Measurements from ENCODE around the gene POU6F2. TPM values are rescaled to one million over a fixed set of nuclear protein-coding genes. Genes with fewer than 3 reads are reported as not detected.

POU6F2 gene
- total and polyA plus RNA-seq, 5 donors from 2014 or later = not detected

DNA sequence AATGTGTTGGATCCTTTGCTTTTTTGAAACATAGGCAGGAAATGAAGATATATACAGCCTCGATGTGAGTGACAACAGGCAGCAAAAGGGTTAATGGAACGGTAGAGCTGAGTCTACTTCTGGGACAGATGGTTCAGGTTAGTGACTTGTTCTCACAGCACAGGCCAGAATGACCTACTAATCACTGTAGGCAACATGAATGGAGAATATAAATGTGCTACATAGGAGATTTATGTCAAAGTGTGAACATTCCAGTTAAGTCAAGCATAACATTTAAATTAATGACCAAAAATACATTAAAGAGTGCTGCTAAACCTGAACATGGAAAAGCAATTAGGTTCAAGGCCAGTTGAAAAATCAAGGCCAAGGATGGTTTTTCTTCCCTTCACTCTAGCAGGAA is 235.2 kb downstream of the POU6F2 start:
- Histone ChIP-seq H3K4me3 (ENCODE audit: low read depth, low read length) (no peak overlapping the region), H3K9me3 (ENCODE audit: control insufficient read depth in 2 of 2, low read length in 2 of 2) (no peaks in the 10 kb centered on the region), H3K4me1 (ENCODE audit: control insufficient read depth, insufficient read depth, low read length, poor library complexity, severe bottlenecking) (no peaks in the 10 kb centered on the region), H3K27ac (ENCODE audit: insufficient read depth, low read length, poor library complexity, severe bottlenecking) (no peak overlapping the region), H3K27me3 (ENCODE audit: control insufficient read depth, insufficient read depth, low read length) (no peaks in the 10 kb centered on the region), H3K36me3 (ENCODE audit: control insufficient read depth, insufficient read depth, low read length) (no peaks in the 10 kb centered on the region)
- peaks cover 0 to 6% (median 2%) of the 10 kb centered on the region in 7 donors for H3K9me3 Mint-ChIP-seq
- no peak overlapping the region for H3K4me3 Mint-ChIP-seq
- H3K4me1 Mint-ChIP-seq = no peaks in the 10 kb centered on the region
- DNase-seq (no peak), ATAC-seq (ENCODE audit: low read depth in 2 of 2) (no peak)
- no peaks in the 10 kb centered on the region for H3K27me3 Mint-ChIP-seq
- no peaks in the 10 kb centered on the region for H3K36me3 Mint-ChIP-seq
- no peak overlapping the region for H3K27ac Mint-ChIP-seq

DNA sequence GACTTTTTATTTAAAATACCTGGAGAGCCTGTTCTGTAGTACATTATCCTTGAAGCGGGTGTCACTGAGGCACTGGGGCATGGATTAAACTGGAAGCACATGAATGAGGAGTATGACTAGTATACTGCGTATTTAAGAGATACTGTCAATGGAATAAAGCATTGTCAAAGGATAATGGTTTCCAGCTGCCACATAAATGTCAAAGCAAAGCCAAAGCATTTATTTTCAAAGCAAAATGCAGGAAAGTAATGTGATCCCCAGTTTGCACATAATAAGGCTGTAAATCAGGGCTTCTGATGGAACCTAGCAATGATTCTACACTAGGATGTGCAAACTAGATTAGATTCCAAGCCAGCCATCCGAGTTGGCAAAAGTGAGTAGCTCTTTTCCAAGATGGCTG is 240.1 kb downstream of the POU6F2 start:
- no peak overlapping the region for H3K27ac ChIP-seq (ENCODE audit: insufficient read depth, low read length, poor library complexity, severe bottlenecking)
- no peaks in the 10 kb centered on the region for H3K27me3 ChIP-seq (ENCODE audit: control insufficient read depth, insufficient read depth, low read length)
- ATAC-seq (ENCODE audit: low read depth in 2 of 2) (no peak), DNase-seq (no peak)
- no peaks in the 10 kb centered on the region for H3K9me3 ChIP-seq (ENCODE audit: control insufficient read depth in 2 of 2, low read length in 2 of 2)
- Mint-ChIP-seq H3K36me3 (no peaks in the 10 kb centered on the region), H3K9me3 (peaks cover 0 to 5% (median 1%) of the 10 kb centered on the region in 7 donors), H3K27ac (no peak overlapping the region), H3K4me3 (no peak overlapping the region), H3K4me1 (no peaks in the 10 kb centered on the region), H3K27me3 (no peaks in the 10 kb centered on the region)
- H3K4me3 ChIP-seq (ENCODE audit: low read depth, low read length) = no peak overlapping the region
- H3K4me1 ChIP-seq (ENCODE audit: control insufficient read depth, insufficient read depth, low read length, poor library complexity, severe bottlenecking) = no peaks in the 10 kb centered on the region
- no peaks in the 10 kb centered on the region for H3K36me3 ChIP-seq (ENCODE audit: control insufficient read depth, insufficient read depth, low read length)

DNA sequence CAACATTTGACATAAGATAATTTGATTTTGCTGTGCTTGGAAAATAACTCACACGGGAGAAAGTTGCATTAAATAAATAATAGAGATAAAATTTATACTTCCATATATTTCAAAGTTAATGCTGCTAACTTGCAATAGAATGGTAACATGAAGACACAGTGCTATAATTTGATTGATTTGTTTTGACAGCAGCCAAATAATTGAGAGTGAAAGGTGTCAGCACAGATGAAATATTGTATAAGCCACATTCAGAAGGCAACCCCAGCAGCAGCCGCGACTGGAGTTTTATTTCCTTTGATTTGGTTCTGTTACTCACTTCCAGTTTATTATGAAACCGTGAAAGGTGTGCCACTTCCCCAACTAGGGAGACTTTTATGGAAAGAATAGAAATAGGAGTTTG is 242.2 kb downstream of the POU6F2 start:
- DNase-seq = no peak
- no peaks in the 10 kb centered on the region for H3K36me3 Mint-ChIP-seq
- H3K4me3 ChIP-seq (ENCODE audit: low read depth, low read length) = no peak overlapping the region
- no peak overlapping the region for H3K4me3 Mint-ChIP-seq
- no peak for ATAC-seq (ENCODE audit: low read depth in 2 of 2)
- H3K9me3 ChIP-seq (ENCODE audit: control insufficient read depth in 2 of 2, low read length in 2 of 2) = no peaks in the 10 kb centered on the region
- H3K27me3 Mint-ChIP-seq = no peaks in the 10 kb centered on the region
- H3K27ac Mint-ChIP-seq = no peak overlapping the region
- no peaks in the 10 kb centered on the region for H3K27me3 ChIP-seq (ENCODE audit: control insufficient read depth, insufficient read depth, low read length)
- H3K4me1 ChIP-seq (ENCODE audit: control insufficient read depth, insufficient read depth, low read length, poor library complexity, severe bottlenecking) = no peaks in the 10 kb centered on the region
- H3K4me1 Mint-ChIP-seq = no peaks in the 10 kb centered on the region
- H3K36me3 ChIP-seq (ENCODE audit: control insufficient read depth, insufficient read depth, low read length) = no peaks in the 10 kb centered on the region
- peaks cover 0 to 2% (median 0%) of the 10 kb centered on the region in 7 donors for H3K9me3 Mint-ChIP-seq
- H3K27ac ChIP-seq (ENCODE audit: insufficient read depth, low read length, poor library complexity, severe bottlenecking) = no peak overlapping the region

DNA sequence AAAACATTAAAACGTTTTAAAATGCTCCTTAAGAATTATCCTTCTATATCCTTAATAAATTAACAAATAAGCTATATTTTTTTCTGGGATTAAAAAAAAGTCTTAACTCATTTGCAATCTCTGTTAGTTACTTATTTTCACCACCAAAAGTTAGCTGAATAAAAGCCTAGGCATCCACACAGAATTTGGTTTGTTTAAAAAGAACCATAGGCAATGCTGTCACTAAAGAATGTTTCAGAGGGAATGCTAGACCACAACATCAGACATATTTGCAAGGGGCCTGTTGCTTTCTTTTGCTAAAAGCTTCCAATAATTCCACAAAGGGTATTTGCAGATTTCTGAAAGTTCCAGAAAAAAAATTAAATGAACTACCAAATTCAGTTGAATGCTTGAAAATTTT is 244.2 kb downstream of the POU6F2 start:
- Histone ChIP-seq H3K4me1 (ENCODE audit: control insufficient read depth, insufficient read depth, low read length, poor library complexity, severe bottlenecking) (no peaks in the 10 kb centered on the region), H3K36me3 (ENCODE audit: control insufficient read depth, insufficient read depth, low read length) (no peaks in the 10 kb centered on the region), H3K27ac (ENCODE audit: insufficient read depth, low read length, poor library complexity, severe bottlenecking) (no peak overlapping the region), H3K4me3 (ENCODE audit: low read depth, low read length) (no peak overlapping the region), H3K9me3 (ENCODE audit: control insufficient read depth in 2 of 2, low read length in 2 of 2) (no peaks in the 10 kb centered on the region), H3K27me3 (ENCODE audit: control insufficient read depth, insufficient read depth, low read length) (no peaks in the 10 kb centered on the region)
- Mint-ChIP-seq H3K27ac (no peak overlapping the region), H3K4me1 (no peaks in the 10 kb centered on the region), H3K27me3 (no peaks in the 10 kb centered on the region), H3K4me3 (peak overlapping the region in 1 of 4 donors; percentile 68), H3K36me3 (no peaks in the 10 kb centered on the region), H3K9me3 (peaks cover 0 to 2% (median 0%) of the 10 kb centered on the region in 7 donors)
- no peak for ATAC-seq (ENCODE audit: low read depth in 2 of 2)
- DNase-seq = no peak

DNA sequence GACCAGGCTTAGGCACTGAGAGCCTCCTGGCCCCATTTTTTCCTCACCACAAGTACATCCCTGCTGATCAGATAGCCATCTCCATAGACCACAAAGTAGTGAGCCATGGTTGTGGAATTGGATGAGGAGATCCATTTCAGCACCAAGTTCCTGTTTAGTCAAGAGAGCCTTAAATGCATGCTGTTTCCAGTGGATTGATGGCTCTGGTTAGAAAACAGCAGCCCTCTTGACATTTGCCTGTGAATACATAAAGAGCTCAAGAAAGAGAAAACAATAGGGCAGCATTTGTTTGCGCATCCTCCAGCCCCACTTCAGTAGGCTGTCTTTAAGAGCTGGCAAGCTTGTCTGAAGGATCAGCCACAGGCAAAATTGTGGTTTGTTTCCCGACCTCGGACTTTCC is 251.2 kb downstream of the POU6F2 start:
- Mint-ChIP-seq H3K9me3 (peaks cover 0 to 2% (median 0%) of the 10 kb centered on the region in 7 donors), H3K4me3 (no peak overlapping the region), H3K27ac (no peak overlapping the region), H3K27me3 (peaks cover 4% of the 10 kb centered on the region), H3K4me1 (no peaks in the 10 kb centered on the region), H3K36me3 (no peaks in the 10 kb centered on the region)
- no peaks in the 10 kb centered on the region for H3K36me3 ChIP-seq (ENCODE audit: control insufficient read depth, insufficient read depth, low read length)
- no peak overlapping the region for H3K27ac ChIP-seq (ENCODE audit: insufficient read depth, low read length, poor library complexity, severe bottlenecking)
- no peaks in the 10 kb centered on the region for H3K9me3 ChIP-seq (ENCODE audit: control insufficient read depth in 2 of 2, low read length in 2 of 2)
- ATAC-seq (ENCODE audit: low read depth in 2 of 2) (no peak), DNase-seq (no peak)
- no peaks in the 10 kb centered on the region for H3K27me3 ChIP-seq (ENCODE audit: control insufficient read depth, insufficient read depth, low read length)
- no peak overlapping the region for H3K4me3 ChIP-seq (ENCODE audit: low read depth, low read length)
- H3K4me1 ChIP-seq (ENCODE audit: control insufficient read depth, insufficient read depth, low read length, poor library complexity, severe bottlenecking) = no peaks in the 10 kb centered on the region

DNA sequence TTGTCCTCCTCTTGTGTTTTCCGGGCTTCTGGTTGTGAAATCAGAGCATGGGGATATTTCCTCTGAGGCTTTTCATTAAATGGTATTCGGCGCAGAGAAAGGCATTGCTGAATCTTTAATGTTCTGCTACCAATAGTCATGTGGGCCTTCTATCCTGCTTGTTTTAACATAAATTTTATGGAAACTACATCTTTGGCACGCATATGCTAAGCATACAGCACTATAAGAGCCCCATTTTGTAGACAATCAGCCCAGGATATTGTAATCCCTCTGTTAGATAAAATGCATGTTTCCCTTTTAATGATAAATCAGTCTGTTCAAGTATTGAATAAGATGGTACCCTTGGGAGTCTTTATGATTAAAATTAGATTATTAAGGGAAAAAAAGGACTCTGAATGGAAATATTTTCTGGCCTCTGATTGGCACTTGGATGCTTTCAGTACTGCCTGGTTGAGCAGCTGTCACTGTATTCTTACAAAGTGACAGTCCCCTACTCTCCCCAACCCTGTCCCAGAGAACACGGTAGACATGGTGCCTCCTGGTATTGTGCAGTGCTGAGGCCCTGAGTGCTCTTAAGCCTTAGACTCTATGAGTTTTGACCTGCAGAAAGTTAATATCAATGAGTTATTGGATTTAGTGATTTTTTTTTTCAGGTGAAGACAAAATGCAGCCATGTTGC is 256.3 kb downstream of the POU6F2 start:
- H3K27me3 Mint-ChIP-seq = peaks cover 4% of the 10 kb centered on the region
- Histone ChIP-seq H3K4me3 (ENCODE audit: low read depth, low read length) (no peak overlapping the region), H3K4me1 (ENCODE audit: control insufficient read depth, insufficient read depth, low read length, poor library complexity, severe bottlenecking) (no peaks in the 10 kb centered on the region), H3K27ac (ENCODE audit: insufficient read depth, low read length, poor library complexity, severe bottlenecking) (no peak overlapping the region), H3K27me3 (ENCODE audit: control insufficient read depth, insufficient read depth, low read length) (no peaks in the 10 kb centered on the region), H3K36me3 (ENCODE audit: control insufficient read depth, insufficient read depth, low read length) (no peaks in the 10 kb centered on the region), H3K9me3 (ENCODE audit: control insufficient read depth in 2 of 2, low read length in 2 of 2) (no peaks in the 10 kb centered on the region)
- DNase-seq (no peak), ATAC-seq (ENCODE audit: low read depth in 2 of 2) (no peak)
- H3K9me3 Mint-ChIP-seq = peaks cover 0 to 2% (median 0%) of the 10 kb centered on the region in 7 donors
- no peak overlapping the region for H3K27ac Mint-ChIP-seq
- H3K36me3 Mint-ChIP-seq = no peaks in the 10 kb centered on the region
- no peak overlapping the region for H3K4me3 Mint-ChIP-seq
- H3K4me1 Mint-ChIP-seq = no peaks in the 10 kb centered on the region

DNA sequence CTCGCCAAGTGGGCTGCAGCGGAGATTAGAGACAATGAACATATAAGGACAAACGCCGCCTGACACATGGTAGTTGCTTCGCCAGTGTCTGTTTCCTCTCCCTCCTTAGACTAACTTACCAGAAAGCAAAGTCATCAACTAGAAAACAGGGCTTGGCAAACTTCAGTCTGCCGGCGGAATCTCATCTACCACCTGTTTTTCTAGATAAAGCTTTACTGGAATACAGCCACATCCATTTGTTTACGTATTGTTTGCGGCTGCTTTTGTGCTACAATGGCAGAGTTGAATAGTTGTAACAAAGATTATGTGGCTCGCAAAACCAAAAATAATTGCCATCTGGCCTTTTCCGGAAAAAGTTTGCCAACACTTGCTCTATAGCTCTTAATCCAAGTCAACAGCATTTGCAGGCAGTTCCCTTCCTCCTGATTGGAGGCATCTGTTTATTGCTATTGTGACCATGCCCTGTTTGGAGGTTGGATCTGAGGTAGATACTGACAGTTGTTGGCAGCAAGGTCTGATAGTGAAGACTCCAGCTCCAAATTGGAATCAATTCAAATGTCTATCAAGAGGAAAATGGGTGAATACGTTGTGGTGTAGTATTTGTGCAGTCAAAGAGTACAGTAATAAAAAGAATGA is 260.6 kb downstream of the POU6F2 start:
- no peaks in the 10 kb centered on the region for H3K27me3 Mint-ChIP-seq
- Histone ChIP-seq H3K27ac (ENCODE audit: insufficient read depth, low read length, poor library complexity, severe bottlenecking) (no peak overlapping the region), H3K9me3 (ENCODE audit: control insufficient read depth in 2 of 2, low read length in 2 of 2) (no peaks in the 10 kb centered on the region), H3K36me3 (ENCODE audit: control insufficient read depth, insufficient read depth, low read length) (no peaks in the 10 kb centered on the region), H3K4me3 (ENCODE audit: low read depth, low read length) (no peak overlapping the region), H3K4me1 (ENCODE audit: control insufficient read depth, insufficient read depth, low read length, poor library complexity, severe bottlenecking) (no peaks in the 10 kb centered on the region), H3K27me3 (ENCODE audit: control insufficient read depth, insufficient read depth, low read length) (no peaks in the 10 kb centered on the region)
- H3K4me1 Mint-ChIP-seq = no peaks in the 10 kb centered on the region
- DNase-seq (no peak), ATAC-seq (ENCODE audit: low read depth in 2 of 2) (no peak)
- no peak overlapping the region for H3K4me3 Mint-ChIP-seq
- H3K36me3 Mint-ChIP-seq = no peaks in the 10 kb centered on the region
- no peak overlapping the region for H3K27ac Mint-ChIP-seq
- H3K9me3 Mint-ChIP-seq = peaks cover 0 to 4% (median 0%) of the 10 kb centered on the region in 7 donors

DNA sequence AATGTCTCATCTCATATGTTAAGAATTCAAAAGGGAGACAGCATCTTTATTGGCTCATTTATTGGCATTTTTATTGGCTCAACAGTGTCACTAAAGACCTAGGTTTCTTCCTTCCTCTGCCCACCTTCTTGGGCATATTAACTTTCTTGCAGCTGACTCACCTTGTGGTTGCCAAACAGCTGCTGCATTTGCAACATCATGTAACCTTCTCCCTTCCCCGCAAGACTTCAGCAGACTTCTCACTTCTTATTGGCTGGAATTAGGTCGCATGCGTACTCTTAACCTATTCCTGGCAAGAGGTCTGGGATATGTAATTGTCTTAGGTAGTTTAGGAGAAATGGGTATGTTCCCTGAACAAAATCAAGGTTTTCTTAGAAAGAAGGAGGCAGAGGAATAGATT is 263.2 kb downstream of the POU6F2 start:
- Mint-ChIP-seq H3K4me1 (no peaks in the 10 kb centered on the region), H3K27me3 (no peaks in the 10 kb centered on the region), H3K27ac (no peak overlapping the region), H3K36me3 (no peaks in the 10 kb centered on the region), H3K9me3 (peaks cover 0 to 4% (median 0%) of the 10 kb centered on the region in 7 donors), H3K4me3 (no peak overlapping the region)
- DNase-seq (no peak), ATAC-seq (ENCODE audit: low read depth in 2 of 2) (no peak)
- H3K27me3 ChIP-seq (ENCODE audit: control insufficient read depth, insufficient read depth, low read length) = no peaks in the 10 kb centered on the region
- no peaks in the 10 kb centered on the region for H3K36me3 ChIP-seq (ENCODE audit: control insufficient read depth, insufficient read depth, low read length)
- no peak overlapping the region for H3K27ac ChIP-seq (ENCODE audit: insufficient read depth, low read length, poor library complexity, severe bottlenecking)
- no peaks in the 10 kb centered on the region for H3K4me1 ChIP-seq (ENCODE audit: control insufficient read depth, insufficient read depth, low read length, poor library complexity, severe bottlenecking)
- no peaks in the 10 kb centered on the region for H3K9me3 ChIP-seq (ENCODE audit: control insufficient read depth in 2 of 2, low read length in 2 of 2)
- no peak overlapping the region for H3K4me3 ChIP-seq (ENCODE audit: low read depth, low read length)

Data from CD4-positive, CD25-positive, alpha-beta regulatory T cell (primary cell).